ENCODE data around the gene CYB5D1.
A peak's percentile ranks its signal among the peaks of the same experiment; 100 is the strongest.

CYB5D1 gene

GRCh38 chr17:7888184-7888920, 30.5 kb downstream of the CYB5D1 start, which contains the start of gene CHD3:
TSS of gene CHD3 (plus strand) at chr17:7888789. CDS start at chr17:7889001, 212 bp downstream.
- peak; percentile 50 for DNase-seq

DNA sequence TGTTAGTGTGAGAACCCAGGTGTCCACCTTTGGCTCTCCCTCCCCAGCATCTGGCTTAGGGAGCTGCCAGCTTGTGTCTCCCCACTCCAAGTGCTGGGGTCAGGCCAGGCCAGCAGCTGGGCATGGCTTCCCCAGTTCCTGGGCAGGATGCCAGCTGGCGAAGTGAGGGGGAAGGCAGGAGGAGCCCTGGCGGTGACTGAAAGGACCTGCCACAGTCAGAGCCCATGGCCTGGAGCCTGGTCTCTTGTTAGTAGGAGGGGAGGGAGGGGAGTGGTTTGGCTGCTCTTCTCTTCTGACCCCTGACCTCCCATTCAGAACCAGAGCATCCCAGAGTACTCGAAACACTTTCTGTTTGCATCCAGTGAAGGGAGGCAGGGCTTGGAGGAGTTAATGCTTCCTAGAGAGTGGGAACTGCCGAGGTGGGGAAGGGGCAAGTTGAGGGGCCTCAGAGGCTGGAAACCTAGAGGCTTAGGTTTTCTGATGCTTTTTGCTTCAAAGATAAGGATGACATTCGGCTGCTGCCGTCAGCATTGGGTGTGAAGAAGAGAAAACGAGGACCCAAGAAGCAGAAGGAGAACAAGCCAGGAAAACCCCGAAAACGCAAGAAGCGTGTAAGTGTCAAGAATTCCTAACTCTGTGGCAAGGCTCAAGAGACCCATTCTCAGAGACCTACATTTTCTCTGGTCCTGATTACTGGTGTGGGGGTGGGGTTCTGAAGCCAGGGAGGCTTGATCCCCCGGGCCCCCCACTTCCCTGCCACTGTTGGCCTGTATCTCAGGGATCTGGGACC, 31.6 kb downstream of the CYB5D1 start:
- peak; percentile 3 for DNase-seq

DNA sequence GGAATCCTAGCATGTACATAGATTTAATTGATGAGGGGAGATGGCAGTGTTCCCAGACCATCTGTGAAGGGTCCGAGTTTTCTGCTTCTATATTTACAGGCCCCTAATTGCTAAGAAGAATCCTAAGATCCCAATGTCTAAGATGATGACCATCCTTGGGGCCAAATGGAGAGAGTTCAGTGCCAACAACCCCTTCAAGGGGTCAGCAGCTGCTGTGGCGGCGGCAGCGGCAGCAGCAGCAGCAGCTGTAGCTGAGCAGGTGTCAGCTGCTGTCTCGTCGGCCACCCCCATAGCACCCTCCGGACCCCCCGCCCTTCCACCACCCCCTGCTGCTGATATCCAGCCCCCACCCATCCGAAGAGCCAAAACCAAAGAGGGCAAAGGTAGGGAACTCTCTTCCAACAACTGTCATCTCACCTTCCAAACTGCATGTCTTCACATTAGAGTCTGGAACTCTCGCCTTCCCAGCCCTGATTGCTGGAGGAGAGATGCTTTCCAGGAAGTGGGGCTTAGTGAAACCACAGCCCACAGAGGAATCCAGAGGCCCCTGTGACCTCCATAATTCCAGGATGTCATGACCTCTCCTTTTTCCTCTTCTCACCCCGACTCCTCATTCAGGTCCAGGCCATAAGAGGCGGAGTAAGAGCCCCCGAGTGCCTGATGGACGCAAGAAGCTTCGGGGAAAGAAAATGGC, 35.5 kb downstream of the CYB5D1 start:
- no peak for DNase-seq

DNA sequence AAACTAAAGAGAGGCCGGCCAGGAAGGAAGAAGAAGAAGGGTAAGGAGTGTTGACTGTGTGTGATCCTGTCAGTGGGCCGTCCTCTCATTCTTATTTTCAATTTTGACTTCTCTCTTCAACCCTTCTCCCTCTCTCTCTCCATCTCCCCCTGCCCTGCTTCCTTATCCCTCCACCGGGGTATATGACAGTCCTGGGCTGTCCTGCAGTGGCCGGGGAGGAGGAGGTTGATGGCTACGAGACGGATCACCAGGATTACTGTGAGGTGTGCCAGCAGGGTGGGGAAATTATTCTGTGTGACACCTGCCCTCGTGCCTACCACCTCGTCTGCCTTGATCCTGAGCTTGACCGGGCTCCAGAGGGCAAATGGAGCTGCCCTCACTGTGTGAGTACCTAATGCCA, 36.4 kb downstream of the CYB5D1 start:
- no peak for DNase-seq

DNA sequence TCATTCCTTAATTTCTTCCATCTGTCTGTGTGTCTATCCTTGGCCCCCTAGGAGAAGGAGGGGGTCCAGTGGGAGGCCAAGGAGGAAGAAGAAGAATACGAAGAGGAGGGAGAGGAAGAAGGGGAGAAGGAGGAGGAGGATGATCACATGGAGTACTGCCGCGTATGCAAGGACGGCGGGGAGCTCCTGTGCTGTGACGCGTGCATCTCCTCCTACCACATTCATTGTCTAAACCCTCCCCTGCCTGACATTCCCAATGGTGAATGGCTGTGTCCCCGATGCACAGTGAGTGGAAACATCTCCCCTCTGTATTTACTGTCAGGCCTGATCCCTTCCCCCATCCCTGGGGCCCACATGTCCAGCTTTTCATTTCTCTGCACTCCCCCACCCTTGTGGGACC, 37.1 kb downstream of the CYB5D1 start:
- DNase-seq = no peak

DNA sequence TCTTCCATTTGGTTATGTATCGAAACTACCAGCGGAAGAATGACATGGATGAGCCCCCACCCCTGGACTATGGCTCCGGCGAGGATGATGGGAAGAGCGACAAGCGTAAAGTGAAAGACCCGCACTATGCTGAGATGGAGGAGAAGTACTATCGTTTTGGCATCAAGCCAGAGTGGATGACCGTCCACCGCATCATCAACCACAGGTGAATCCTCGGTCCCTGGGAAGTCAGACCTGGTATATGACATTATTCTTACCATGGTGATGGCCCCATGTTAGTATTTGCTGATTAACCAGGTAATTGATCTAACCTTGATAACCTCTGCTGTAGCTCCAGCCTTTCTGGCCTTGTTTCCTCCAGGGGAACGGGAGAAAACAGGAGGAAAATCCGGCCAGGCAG, 39.3 kb downstream of the CYB5D1 start:
- no peak for DNase-seq

GRCh38 chr17:7897773-7898172, 40.0 kb downstream of the CYB5D1 start:
- DNase-seq = peak; percentile 26

DNA sequence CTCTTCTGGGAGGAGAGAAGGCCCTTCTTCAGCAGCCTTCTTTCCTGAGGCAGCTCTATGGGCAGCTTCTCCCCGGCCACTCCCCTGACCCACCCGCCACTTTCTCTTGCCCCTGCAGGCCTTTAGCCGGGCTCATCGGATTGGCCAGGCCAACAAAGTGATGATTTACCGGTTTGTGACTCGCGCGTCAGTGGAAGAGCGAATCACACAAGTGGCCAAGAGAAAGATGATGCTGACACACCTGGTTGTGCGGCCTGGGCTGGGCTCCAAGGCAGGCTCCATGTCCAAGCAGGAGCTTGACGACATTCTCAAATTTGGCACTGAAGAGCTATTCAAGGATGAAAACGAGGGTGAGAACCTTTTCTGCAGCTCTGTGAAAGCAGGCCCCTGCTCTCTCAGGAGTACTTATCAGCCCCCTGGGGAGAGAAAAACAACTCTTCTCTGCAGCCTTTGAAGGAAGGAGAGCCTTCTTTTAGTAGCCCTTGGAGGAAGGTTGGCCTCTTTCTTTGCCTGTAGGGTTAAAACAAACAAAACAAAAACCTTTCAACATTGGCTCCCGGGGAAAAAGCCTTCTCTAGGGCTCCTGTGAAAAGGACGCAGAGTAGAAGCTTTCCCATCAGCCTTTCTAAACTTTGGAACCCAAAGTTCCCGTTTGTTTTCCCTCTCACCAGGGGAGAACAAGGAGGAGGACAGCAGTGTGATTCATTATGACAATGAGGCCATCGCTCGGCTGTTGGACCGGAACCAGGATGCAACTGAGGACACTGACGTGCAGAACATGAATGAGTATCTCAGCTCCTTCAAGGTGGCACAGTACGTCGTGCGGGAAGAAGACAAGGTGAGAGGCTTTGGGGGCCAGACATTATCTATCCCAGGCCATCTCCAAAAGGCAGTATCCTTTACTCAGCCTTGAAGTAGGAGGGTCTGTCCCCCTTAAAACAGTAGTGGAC, 45.6 kb downstream of the CYB5D1 start:
- no peak for DNase-seq

- DNase-seq = no peak
Observed at GRCh38 chr17:7909089-7909488, 51.3 kb downstream of the CYB5D1 start.

DNA sequence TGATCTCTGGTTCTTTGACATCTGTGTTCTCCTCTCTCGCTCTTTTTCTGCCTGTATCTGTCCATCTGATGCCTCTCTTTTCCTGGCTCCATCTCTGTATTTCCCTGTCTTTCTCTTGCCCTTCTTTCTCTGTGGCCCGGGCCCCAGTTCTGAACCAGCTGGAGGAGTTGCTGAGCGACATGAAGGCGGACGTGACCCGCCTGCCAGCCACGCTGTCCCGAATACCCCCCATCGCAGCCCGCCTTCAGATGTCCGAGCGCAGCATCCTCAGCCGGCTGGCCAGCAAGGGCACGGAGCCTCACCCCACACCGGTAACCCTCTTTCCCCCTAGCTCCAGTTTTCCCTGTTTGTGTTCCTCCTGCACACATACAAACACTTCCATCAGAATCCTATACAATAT, 52.5 kb downstream of the CYB5D1 start:
- DNase-seq = no peak

GRCh38 chr17:7910711-7911110, 52.9 kb downstream of the CYB5D1 start:
- no peak for DNase-seq

- no peak for DNase-seq
Observed at GRCh38 chr17:7911116-7911515, 53.3 kb downstream of the CYB5D1 start.
